OCI-LY7 (cell line): Measurements from ENCODE around the gene IL17D. TPM values are rescaled to one million over a fixed set of nuclear protein-coding genes. Genes with fewer than 3 reads are reported as not detected.
"Not testable (repeated sequence)": the region's sequence is repeated elsewhere in the genome, so short reads cannot be mapped to it uniquely, and the experiment has no call there.

Source experiments
- BruUV-seq: library from RNA; stranded (reverse); fragments of 400-500 nt; replicated peaks from 2 replicates; lab custom pipeline; 2021; lab: Mats Ljungman, UMichigan
- CTCF ChIA-PET: fragments of 300-600 bp; sonication (Branson Sonifier 250); formaldehyde crosslinking; loops from one replicate; lab custom pipeline; 2022; ENCODE audit warnings: antibody characterized with exemption; ENCODE audit not compliant: unreplicated experiment; lab: Charles Lee
- POLR2A ChIA-PET: fragments of 300-600 bp; sonication (Branson Sonifier 250); formaldehyde crosslinking; loops from one replicate; lab custom pipeline; 2022; ENCODE audit warnings: antibody characterized with exemption; lab: Charles Lee
- DNase-seq: peaks from one replicate; pipeline ENCODE4 v3.0.0-alpha.2; 2015; ENCODE audit warnings: low spot score
- H2AFZ ChIP-seq: fragments of 200-600 bp; sonication (generic), shearing (Covaris generic); 2 replicates; pipeline ENCODE4 v1.6.1; 2014; ENCODE audit warnings: mild to moderate bottlenecking, antibody characterized with exemption, low read length, moderate library complexity
- H3K27ac ChIP-seq: fragments of 200-600 bp; sonication (generic); 2 replicates; pipeline ENCODE4 v1.5.1; 2014; ENCODE audit warnings: mixed run types, low read depth, mild to moderate bottlenecking, moderate library complexity, low read length, inconsistent platforms; ENCODE audit not compliant: poor library complexity, severe bottlenecking
- H3K36me3 ChIP-seq: fragments of 200-600 bp; sonication (generic); 2 replicates; pipeline ENCODE4 v1.6.1; 2014; ENCODE audit warnings: mild to moderate bottlenecking, antibody characterized with exemption, low read length, moderate library complexity, mixed read lengths; ENCODE audit not compliant: insufficient read depth
- H3K4me1 ChIP-seq: fragments of 200-600 bp; sonication (generic); 2 replicates; pipeline ENCODE4 v1.5.1; 2014; ENCODE audit warnings: mild to moderate bottlenecking, low read length; ENCODE audit not compliant: insufficient read depth, poor library complexity, severe bottlenecking
- H3K4me2 ChIP-seq: fragments of 200-600 bp; sonication (generic); 2 replicates; pipeline ENCODE4 v1.6.1; 2014; ENCODE audit warnings: mild to moderate bottlenecking, low read length
- H3K4me3 ChIP-seq: fragments of 200-600 bp; sonication (generic); 2 replicates; pipeline ENCODE4 v1.5.1; 2014; ENCODE audit warnings: mild to moderate bottlenecking, low read depth, low read length; ENCODE audit not compliant: poor library complexity, severe bottlenecking
- H3K79me2 ChIP-seq: fragments of 200-600 bp; sonication (generic); 2 replicates; pipeline ENCODE4 v1.6.1; 2016; ENCODE audit warnings: low read depth, mild to moderate bottlenecking, low read length, moderate library complexity, mixed read lengths; ENCODE audit not compliant: insufficient read depth
- H3K9me2 ChIP-seq: fragments of 200-600 bp; sonication (generic); 2 replicates; pipeline ENCODE4 v1.6.1; 2016; ENCODE audit warnings: mild to moderate bottlenecking, low read length, mixed read lengths; ENCODE audit not compliant: insufficient read depth
- H3K9me3 ChIP-seq: fragments of 200-600 bp; sonication (generic); 2 replicates; pipeline ENCODE4 v1.6.1; 2014; ENCODE audit warnings: mild to moderate bottlenecking, mixed run types, low read length, mixed read lengths
- H4K20me1 ChIP-seq: fragments of 200-600 bp; sonication (generic); 2 replicates; pipeline ENCODE4 v1.6.1; 2014; ENCODE audit warnings: mild to moderate bottlenecking, antibody characterized with exemption, low read length, moderate library complexity, mixed read lengths; ENCODE audit not compliant: insufficient read depth
- CTCF ChIP-seq: fragments of 200-600 bp; sonication (generic); conservative IDR thresholded peaks from 2 replicates; pipeline ENCODE4 v1.5.1; 2014; ENCODE audit warnings: mild to moderate bottlenecking, antibody characterized with exemption, low read length, moderate library complexity, mixed read lengths
- EZH2phosphoT487 ChIP-seq: fragments of 200-600 bp; sonication (generic); IDR thresholded peaks from 2 replicates; pipeline ENCODE4 v1.6.1; 2018; ENCODE audit warnings: low read depth, borderline replicate concordance, mild to moderate bottlenecking, mixed run types, antibody characterized with exemption, low read length, moderate library complexity, mixed read lengths
- intact Hi-C: fragments of 100-400 bp; cut with micrococcal nuclease; formaldehyde crosslinking; loops from one replicate; pipeline ENCODE4 v1.10.0; 2022; ENCODE audit not compliant: unreplicated experiment
- total RNA-seq, 2 experiments: library from RNA; depleted of rRNA in 1 of 2; stranded (reverse); fragments of >200 nt in 1 of 2; shearing (Covaris generic) in 1 of 2; gene quantifications; 2 replicates each; pipeline ENCODE4 v1.2.3, GENCODE V29; 2014 to 2022

The IL17D gene
- total RNA-seq, 2 experiments from 2014 or later = 0.51 to 1.1 TPM

GRCh38 chr13:20729633-20730585, 26.4 kb downstream of the IL17D start:
- DNase-seq = no peak
- POLR2A ChIA-PET = no interaction called here
- Histone ChIP-seq H3K9me3 (no peaks in the 10 kb centered on the region), H3K36me3 (no peaks in the 10 kb centered on the region), H4K20me1 (no peaks in the 10 kb centered on the region), H3K79me2 (no peaks in the 10 kb centered on the region), H3K27ac (no peak overlapping the region), H3K4me1 (no peaks in the 10 kb centered on the region), H3K4me3 (no peak overlapping the region), H2AFZ (no peak overlapping the region), H3K4me2 (no peak overlapping the region), H3K9me2 (no peaks in the 10 kb centered on the region)
- intact Hi-C loops = no loop called here
- no peak for TF ChIP-seq EZH2phosphoT487
- no peak for TF ChIP-seq CTCF
- BruUV-seq = no TSS peak
- CTCF ChIA-PET = no interaction called here

GRCh38 chr13:20738616-20739015, 35.1 kb downstream of the IL17D start:
- intact Hi-C loops = no loop called here
- Histone ChIP-seq H3K4me1 (no peaks in the 10 kb centered on the region), H2AFZ (no peak overlapping the region), H3K9me2 (no peaks in the 10 kb centered on the region), H4K20me1 (no peaks in the 10 kb centered on the region), H3K9me3 (no peaks in the 10 kb centered on the region), H3K79me2 (no peaks in the 10 kb centered on the region), H3K27ac (no peak overlapping the region), H3K4me2 (no peak overlapping the region), H3K4me3 (no peak overlapping the region), H3K36me3 (no peaks in the 10 kb centered on the region)
- CTCF ChIA-PET = no interaction called here
- no peak for TF ChIP-seq CTCF
- no peak for TF ChIP-seq EZH2phosphoT487
- DNase-seq = no peak
- POLR2A ChIA-PET = interaction anchor here (0.6 kb wide), 1 partner anchor 36 kb away, joined by 3 read pairs; no protein-coding TSS in a partner anchor
- BruUV-seq = no TSS peak

GRCh38 chr13:20740021-20740420, 36.5 kb downstream of the IL17D start:
- Histone ChIP-seq H3K27ac (no peak overlapping the region), H4K20me1 (no peaks in the 10 kb centered on the region), H3K4me1 (no peaks in the 10 kb centered on the region), H3K79me2 (no peaks in the 10 kb centered on the region), H3K36me3 (no peaks in the 10 kb centered on the region), H3K9me3 (no peaks in the 10 kb centered on the region), H3K4me3 (no peak overlapping the region), H3K9me2 (no peaks in the 10 kb centered on the region), H2AFZ (no peak overlapping the region), H3K4me2 (no peak overlapping the region)
- TF ChIP-seq EZH2phosphoT487 (no peak), CTCF (no peak)
- no TSS peak for BruUV-seq
- CTCF ChIA-PET = no interaction called here
- intact Hi-C loops = no loop called here
- no peak for DNase-seq
- POLR2A ChIA-PET = interaction anchor here (0.6 kb wide), 1 partner anchor 151 kb away, joined by 4 read pairs; no protein-coding TSS in a partner anchor

- CTCF ChIA-PET, BruUV-seq, H3K36me3 ChIP-seq, H2AFZ ChIP-seq, H3K4me1 ChIP-seq, intact Hi-C loops, POLR2A ChIA-PET, H3K27ac ChIP-seq, H3K9me3 ChIP-seq, H4K20me1 ChIP-seq, H3K9me2 ChIP-seq, H3K4me3 ChIP-seq, DNase-seq, H3K4me2 ChIP-seq, H3K79me2 ChIP-seq: not testable (repeated sequence)
Measured at GRCh38 chr13:20743830-20744404, 40.4 kb downstream of the IL17D start.
